GM21619 (cell line): ENCODE measurements around the gene RASGEF1C.

Experiments
- ATAC-seq: cut with Tn5 transposase; IDR thresholded peaks from one replicate; pipeline ENCODE4 v1.9.1; 2021; ENCODE audit not compliant: unreplicated experiment

RASGEF1C gene

GRCh38 chr5:180084638-180085561, 124.1 kb downstream of the RASGEF1C start:
- ATAC-seq: no peak

GRCh38 chr5:180083529-180084060, 125.4 kb downstream of the RASGEF1C start:
- no peak for ATAC-seq

DNA sequence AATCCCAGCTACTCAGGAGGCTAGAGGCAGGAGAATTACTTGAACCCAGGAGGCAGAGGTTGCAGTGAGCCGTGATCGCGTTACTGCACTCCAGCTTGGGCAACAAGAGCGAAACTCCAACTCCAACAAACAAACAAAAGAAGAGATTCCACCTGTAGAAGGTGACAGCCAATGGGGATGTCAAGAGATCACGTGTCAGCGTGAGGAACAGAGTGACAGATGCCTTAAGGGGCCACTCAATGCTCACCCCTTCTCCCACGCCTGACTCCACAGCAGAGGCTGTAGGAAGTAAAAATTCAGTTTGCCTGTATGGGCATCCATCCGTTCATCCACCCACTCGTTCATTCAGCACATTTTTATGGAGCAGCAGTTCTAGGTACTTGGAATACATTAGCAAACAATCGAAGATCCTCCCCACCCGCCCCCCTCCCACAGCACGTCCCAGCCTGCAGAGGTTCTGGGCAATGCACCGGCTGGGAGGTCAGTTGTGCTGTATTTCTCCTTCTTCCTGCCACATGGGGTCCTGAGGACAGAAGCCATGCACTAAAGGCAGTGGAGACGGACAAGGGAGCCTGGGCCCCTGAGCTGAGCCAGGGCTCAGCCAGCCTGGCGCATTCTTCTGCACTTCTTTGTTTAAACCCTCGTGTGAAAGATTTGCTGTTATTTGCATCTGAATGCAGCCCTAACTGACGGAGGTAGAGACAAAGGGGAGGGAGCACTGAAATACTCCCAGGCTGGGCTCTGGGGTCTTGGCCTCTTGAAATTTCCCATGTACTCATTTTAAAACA, 126.2 kb downstream of the RASGEF1C start:
- ATAC-seq: no peak

- no peak for ATAC-seq
Measured at GRCh38 chr5:180081481-180081880, 127.5 kb downstream of the RASGEF1C start.

DNA sequence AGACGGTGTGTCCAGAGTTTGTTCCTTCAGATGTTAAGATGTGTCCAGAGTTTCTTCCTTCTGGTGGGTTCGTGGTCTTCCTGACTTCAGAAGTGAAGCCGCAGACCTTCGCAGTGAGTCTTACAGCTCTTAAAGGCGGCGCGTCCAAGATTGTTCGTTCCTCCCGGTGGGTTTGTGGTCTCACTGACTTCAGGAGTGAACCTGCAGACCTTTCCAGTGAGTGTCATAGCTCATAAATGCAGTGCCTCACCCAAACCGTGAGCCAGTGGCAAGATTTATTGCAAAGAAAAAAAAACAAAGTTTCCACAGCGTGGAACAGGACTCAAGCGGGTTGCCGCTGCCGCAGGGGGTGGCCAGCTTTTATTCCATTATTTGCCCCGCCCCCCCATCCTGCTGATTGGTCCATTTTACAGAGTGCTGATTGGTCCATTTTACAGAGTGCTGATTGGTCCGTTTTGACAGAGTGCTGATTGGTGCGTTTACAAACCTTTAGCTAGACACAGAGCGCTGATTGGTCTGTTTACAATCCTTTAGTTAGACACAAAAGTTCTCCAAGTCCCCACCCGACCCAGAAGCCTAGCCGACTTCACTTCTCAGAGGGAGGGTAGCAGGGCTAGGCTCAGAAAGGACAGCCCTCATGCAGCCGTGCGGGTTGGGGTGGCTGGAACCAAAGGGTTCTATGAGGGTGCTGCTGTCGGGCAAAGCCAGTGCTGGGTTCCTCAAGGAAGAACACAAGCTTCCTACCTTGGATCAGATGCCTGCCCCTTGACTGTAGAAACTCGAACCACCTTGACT, 128.3 kb downstream of the RASGEF1C start:
- no peak for ATAC-seq

GRCh38 chr5:180079702-180080466, 129.1 kb downstream of the RASGEF1C start:
- no peak for ATAC-seq

DNA sequence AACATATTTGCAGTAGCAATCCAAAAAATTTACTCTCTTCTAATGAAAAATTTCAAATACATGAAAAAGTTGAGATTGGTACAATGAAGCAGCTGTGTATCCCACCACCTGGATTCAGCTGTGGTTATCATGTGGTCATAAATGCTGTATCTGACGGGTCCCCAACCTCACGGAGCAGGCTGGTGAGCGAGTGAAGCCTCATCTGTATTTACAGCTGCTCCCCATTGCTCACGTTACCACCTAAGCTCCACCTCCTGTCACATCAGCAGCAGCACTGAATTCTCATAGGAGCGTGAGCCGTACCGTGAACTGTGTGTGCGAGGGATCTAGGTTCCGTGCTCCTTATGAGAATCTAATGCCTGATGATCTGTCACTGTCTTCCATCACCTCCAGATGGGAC, 130.7 kb downstream of the RASGEF1C start:
- ATAC-seq: no peak

DNA sequence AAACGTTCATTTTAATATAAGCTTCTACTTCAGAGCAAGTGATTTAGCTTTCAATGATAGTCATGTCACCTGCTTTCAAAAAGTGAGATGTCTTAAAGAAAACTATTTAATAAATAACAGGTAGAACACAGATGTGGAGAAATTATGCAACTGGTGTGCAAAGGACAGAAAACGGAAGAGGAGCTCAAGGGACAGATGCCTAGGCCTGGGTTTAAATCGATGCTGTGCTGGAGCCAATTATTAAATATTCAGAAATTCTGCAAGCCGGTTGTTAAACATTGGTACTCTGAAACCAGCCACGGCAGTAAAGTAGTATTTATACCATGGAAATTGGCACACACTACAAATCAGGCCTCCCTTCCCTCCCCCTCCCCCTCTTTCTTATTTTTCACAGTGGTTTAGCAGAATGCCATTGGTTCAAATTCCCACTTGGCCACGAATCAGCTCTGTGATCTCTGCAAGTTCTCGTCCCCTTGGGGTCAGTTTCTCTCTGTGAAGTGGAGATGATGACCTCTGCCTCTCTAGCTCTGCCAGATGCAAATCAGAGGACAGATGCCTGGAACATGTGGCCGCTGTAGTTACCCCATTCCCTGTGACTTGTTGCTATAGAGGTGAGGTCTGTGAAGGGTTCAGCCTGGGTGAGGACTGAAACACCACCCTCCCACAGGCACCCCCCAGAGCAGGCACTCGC, 131.3 kb downstream of the RASGEF1C start:
- no peak for ATAC-seq

DNA sequence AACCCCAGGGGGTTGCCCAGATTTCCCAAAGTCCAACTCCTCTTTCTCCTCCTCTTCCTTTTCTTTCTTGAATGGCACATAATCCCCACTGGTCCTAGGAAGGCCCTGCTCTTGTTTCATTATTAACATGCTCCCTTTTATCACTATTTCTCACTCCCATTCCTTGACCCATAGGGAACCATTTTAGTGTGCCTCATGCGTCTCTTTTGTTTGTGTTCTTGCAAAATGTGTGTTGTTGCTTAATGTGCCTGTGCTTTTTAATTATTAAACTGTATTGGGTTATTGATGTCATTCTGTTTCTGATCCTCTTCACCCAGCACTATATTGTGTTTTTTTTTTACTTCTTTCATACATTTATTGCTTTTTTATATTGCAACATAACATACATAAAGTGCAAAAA, 133.3 kb downstream of the RASGEF1C start:
- no peak for ATAC-seq

DNA sequence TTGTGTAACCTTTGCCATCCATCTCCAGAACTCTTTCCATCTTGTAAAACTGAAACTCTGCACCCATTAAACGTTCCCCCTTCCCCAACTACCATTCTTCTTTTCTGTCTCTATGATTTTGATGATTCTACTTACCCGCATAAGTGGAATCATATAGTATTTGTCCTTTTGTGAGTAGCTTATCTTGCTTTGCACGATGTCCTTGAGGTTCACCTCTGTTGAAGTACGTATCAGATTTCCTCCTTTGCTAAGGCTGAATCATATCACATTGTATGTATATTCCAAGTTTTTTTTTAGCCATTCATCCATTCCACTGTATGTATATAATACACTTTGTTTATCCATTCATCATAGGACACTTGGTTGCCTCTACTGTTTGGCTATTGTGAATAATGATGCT, 134.5 kb downstream of the RASGEF1C start:
- no peak for ATAC-seq

DNA sequence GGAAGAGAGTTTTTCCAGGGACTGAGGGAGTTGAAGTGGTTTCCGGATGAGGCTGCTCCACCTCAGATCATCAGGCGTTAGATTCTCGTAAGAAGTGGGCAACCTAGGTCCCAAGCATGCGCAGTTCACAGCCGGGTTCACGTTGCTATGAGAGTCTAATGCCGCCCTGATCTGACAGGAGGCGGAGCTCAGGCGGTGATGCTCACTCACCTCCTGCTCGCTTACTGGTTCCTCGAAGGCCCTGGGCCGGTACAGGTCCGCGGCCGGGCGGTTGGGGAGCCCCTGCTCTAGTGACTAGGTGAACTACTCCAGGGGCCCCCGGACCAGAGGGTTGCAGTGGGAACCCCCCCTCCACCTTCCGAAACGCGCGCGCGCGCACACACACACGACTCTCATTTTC, 136.5 kb downstream of the RASGEF1C start:
- no peak for ATAC-seq

GRCh38 chr5:180072256-180072548, 136.8 kb downstream of the RASGEF1C start:
- no peak for ATAC-seq

DNA sequence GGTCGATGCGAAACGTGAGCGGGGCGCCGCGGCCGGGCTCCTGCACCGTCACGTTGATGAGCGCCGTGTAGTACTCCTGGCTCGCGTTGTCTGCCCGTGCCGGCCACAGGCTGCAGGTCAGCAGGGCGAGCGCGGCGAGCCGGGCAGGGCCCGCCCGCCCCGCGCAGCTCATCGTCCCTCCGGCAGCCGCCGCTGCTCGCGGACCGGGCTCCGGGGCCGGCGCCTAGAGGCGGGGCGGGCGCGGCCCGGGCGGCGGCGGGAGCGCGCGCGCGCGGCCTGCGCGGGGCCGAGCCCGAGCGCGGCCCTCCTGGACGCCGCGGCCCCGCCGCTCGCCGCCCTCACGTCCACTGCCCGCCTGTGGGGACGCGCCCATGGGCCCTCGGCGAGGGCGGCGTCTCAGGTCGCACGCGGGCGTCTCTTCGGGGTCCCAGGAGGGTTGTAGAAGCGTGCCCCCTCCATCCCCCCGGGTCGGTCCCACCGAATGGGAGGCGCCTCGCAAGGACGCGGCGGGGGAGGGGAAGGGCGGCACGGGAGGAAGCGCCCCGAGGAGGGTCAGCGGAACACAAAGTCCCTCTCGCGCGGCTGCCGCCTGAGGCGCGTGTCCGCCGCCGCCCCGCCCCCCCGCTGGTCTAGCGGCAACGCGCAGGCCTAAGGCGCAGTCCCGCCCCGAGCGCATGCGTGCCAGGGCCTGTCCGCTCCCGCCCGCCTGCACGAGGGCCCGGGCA, 137.3 kb downstream of the RASGEF1C start, which contains the start of gene RNF130:
RNF130 (minus strand) TSS at position 229 of the 725 bp plus-strand sequence; CDS start at position 172, 57 bp downstream.
- ATAC-seq: peak; percentile 55

DNA sequence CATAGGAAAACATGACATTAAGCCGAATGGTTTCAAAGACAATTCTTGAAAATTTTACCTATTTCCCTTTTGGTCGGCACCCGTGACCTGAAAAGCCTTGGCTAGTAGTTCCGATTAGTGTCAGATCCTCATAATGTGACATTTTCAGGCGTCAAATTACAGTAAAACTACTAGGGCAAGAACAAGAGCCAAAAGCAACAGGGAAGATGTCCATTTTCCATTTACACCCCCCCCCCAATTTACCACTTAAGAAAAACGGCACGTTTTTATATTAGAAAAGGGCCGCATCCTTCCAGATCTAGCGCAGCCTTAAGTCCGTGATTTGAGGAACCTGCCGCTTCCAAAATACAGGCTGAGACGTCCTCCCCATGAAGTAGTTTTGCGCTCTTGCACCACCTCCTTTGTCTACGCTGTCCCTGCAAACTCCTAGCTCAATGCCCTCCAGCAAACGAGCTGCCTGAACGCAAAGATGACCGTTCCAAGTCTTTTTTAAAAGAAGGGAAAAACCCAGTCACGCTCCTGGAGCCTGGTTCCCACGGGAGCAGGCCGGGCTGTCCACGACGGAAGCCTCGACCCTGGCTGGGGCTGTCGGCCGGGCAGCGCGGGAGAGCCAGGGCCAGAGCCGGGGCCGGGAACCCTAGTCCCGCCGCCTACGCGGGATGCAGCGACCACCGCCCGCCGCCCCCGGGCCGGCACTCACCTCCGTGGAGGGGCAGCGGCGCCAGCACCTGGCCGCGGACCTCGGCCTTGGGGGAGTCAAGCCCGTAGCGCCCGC, 138.1 kb downstream of the RASGEF1C start:
- peak; percentile 32 for ATAC-seq

DNA sequence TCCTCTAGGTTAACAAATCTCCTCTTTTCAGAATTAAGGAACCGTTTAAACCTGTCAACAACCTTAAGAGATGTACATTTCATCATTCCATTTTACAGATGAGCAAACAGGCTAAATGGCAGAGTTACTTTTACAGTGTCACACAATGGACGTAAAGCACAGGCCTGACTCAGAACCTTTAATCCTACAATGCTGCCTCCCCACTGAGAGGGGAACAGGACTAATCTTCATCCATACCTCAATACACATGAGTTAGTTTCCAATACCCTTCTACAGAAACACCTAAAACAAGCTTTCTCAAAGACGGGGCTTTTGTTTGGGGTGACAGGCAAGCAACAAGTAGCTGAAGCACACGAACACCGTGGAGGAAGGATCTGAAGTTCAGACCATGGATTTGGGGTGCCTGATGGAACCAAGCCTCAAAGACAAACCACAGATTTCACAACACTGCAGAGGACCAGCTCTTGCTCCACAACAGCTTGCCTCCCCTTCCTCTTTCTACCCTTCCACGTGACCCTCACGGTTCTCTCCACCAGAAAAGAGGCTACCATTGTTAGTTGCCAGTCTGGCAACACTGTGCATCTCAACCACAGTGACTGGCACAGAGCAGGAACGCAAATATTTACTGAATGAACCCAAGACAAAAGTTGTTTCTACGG, 139.3 kb downstream of the RASGEF1C start:
- no peak for ATAC-seq

- no peak for ATAC-seq
Measured at GRCh38 chr5:180068519-180069090, 140.4 kb downstream of the RASGEF1C start.

- no peak for ATAC-seq
Measured at GRCh38 chr5:180067986-180068385, 141.0 kb downstream of the RASGEF1C start.
